B cell (primary cell): ENCODE measurements around the gene LUC7L. TPM values are rescaled to one million over a fixed set of nuclear protein-coding genes. Genes with fewer than 3 reads are reported as not detected.

Experiments
- ATAC-seq: fragments of 200-7000 bp; cut with Tn5 transposase; one replicate; pipeline ENCODE4 v1.10.0; 2021; ENCODE audit warnings: low read depth, mild to moderate bottlenecking, moderate number of reproducible peaks, moderate library complexity
- CTCF ChIA-PET: fragments of 350-600 bp; sonication (Branson Sonifier 250); formaldehyde crosslinking; loops from one replicate; lab custom pipeline; 2021; ENCODE audit warnings: antibody characterized with exemption, inconsistent platforms; lab: Charles Lee
- POLR2A ChIA-PET: fragments of 350-600 bp; sonication (Branson Sonifier 250); formaldehyde crosslinking; loops from one replicate; lab custom pipeline; 2021; ENCODE audit warnings: antibody characterized with exemption; lab: Charles Lee
- DNase-seq: peaks from one replicate; pipeline ENCODE4 v3.0.0; 2013
- H2AFZ ChIP-seq: 2 replicates; pipeline ENCODE4 v1.6.1; 2012; ENCODE audit warnings: mild to moderate bottlenecking, low read depth, low read length; ENCODE audit not compliant: insufficient read depth, poor library complexity, severe bottlenecking
- H3K27ac ChIP-seq, 2 donors: 1 replicate in 1 of 2; 2 replicates in 1 of 2; pipeline ENCODE4 v1.5.1; 2012 to 2013; ENCODE audit warnings: low read length in 2 of 2, mild to moderate bottlenecking in 2 of 2, moderate library complexity in 1 of 2
- H3K27me3 ChIP-seq, 4 experiments: fragments of 200-600 bp in 1 of 4; sonication (generic) in 1 of 4; replicated peaks in 1 of 4; 1 replicate in 2 of 4; 2 replicates in 2 of 4; pipeline versions ENCODE4 v1.6.1 to v1.7.0; 2013 to 2016; ENCODE audit warnings: low read length in 3 of 4, mild to moderate bottlenecking in 2 of 4, mixed read lengths in 1 of 4, moderate library complexity in 1 of 4; ENCODE audit not compliant: insufficient read depth in 4 of 4, control insufficient read depth in 3 of 4; ENCODE audit errors: control extremely low read depth in 1 of 4
- H3K36me3 ChIP-seq, 2 experiments: replicated peaks in 1 of 2; 1 replicate in 1 of 2; 2 replicates in 1 of 2; pipeline versions ENCODE4 v1.6.1 to v1.7.1; 2013; ENCODE audit warnings: low read length in 1 of 2; ENCODE audit not compliant: insufficient read depth in 2 of 2, control insufficient read depth in 1 of 2; ENCODE audit errors: control extremely low read depth in 1 of 2, extremely low read depth in 1 of 2
- H3K4me1 ChIP-seq, 2 donors: fragments of 200-600 bp in 1 of 2; sonication (generic) in 1 of 2; 1 replicate in 1 of 2; 2 replicates in 1 of 2; pipeline versions ENCODE4 v1.5.1 to v1.6.1; 2013 to 2017; ENCODE audit warnings: low read length in 2 of 2; ENCODE audit not compliant: control insufficient read depth in 2 of 2, insufficient read depth in 2 of 2
- H3K4me2 ChIP-seq: replicated peaks from 2 replicates; pipeline ENCODE3; 2012; ENCODE audit warnings: mild to moderate bottlenecking, low read depth, low read length; ENCODE audit not compliant: poor library complexity, severe bottlenecking
- H3K4me3 ChIP-seq, 5 experiments: fragments of 200-600 bp in 1 of 5; sonication (generic) in 1 of 5; 1 replicate in 3 of 5; 2 replicates in 2 of 5; pipeline versions ENCODE4 v1.5.1 to v1.7.0; 2011 to 2016; ENCODE audit warnings: low read length in 4 of 5, mild to moderate bottlenecking in 4 of 5, low read depth in 2 of 5, control low read depth in 1 of 5, moderate library complexity in 1 of 5; ENCODE audit not compliant: insufficient read depth in 1 of 5; ENCODE audit errors: control extremely low read depth in 1 of 5, extremely low read depth in 1 of 5
- H3K79me2 ChIP-seq: fragments of 200-600 bp; sonication (generic); one replicate; pipeline ENCODE4 v1.6.0; 2016; ENCODE audit warnings: low read length; ENCODE audit not compliant: control insufficient read depth, insufficient read depth
- H3K9ac ChIP-seq: fragments of 200-600 bp; sonication (generic); 2 replicates; pipeline ENCODE4 v1.6.1; 2017; ENCODE audit warnings: mild to moderate bottlenecking, low read length, moderate library complexity
- H3K9me3 ChIP-seq, 3 donors: one replicate each; pipeline versions ENCODE4 v1.6.1 to v1.7.1; 2013; ENCODE audit warnings: low read length in 2 of 3; ENCODE audit not compliant: control insufficient read depth in 2 of 3, insufficient read depth in 1 of 3; ENCODE audit errors: control extremely low read depth in 1 of 3
- H4K20me1 ChIP-seq: 2 replicates; pipeline ENCODE4 v1.6.0; 2012; ENCODE audit warnings: mild to moderate bottlenecking, low read length; ENCODE audit not compliant: insufficient read depth, control insufficient read depth, poor library complexity, severe bottlenecking
- H3K27ac Mint-ChIP-seq: one replicate; pipeline ENCODE4 v1.8.0; 2021; ENCODE audit warnings: mixed read lengths
- H3K27me3 Mint-ChIP-seq: one replicate; pipeline ENCODE4 v1.8.0; 2021; ENCODE audit warnings: mixed read lengths
- H3K4me1 Mint-ChIP-seq: one replicate; pipeline ENCODE4 v1.8.0; 2021; ENCODE audit warnings: mixed read lengths
- H3K4me3 Mint-ChIP-seq: one replicate; pipeline ENCODE4 v1.8.0; 2021; ENCODE audit warnings: mixed read lengths
- H3K9me3 Mint-ChIP-seq: one replicate; pipeline ENCODE4 v1.8.0; 2022; ENCODE audit warnings: mixed read lengths; ENCODE audit not compliant: insufficient read depth
- EZH2 ChIP-seq: IDR thresholded peaks from 2 replicates; pipeline ENCODE4 v1.6.1; 2012; ENCODE audit warnings: borderline replicate concordance, low read depth, mild to moderate bottlenecking, moderate library complexity, low read length; ENCODE audit not compliant: insufficient read depth, poor library complexity, severe bottlenecking
- WGBS: methylation state at CpG from one replicate; pipeline ENCODE4 v1.1.5; 2013; ENCODE audit warnings: missing lambda C conversion rate; ENCODE audit not compliant: insufficient coverage; 5-methylcytosine and 5-hydroxymethylcytosine counted together
- intact Hi-C: fragments of 100-400 bp; cut with micrococcal nuclease; formaldehyde crosslinking; loops from one replicate; pipeline ENCODE4 v1.10.0; 2022
- polyA minus RNA-seq: library from RNA; depleted of rRNA, polyadenylated mRNA; stranded (reverse); fragments of >200 nt; gene quantifications from 2 replicates; pipeline ENCODE4 v1.2.3, GENCODE V29; 2012
- polyA plus RNA-seq: library from polyadenylated mRNA; depleted of rRNA; stranded (reverse); fragments of >200 nt; gene quantifications from 2 replicates; pipeline ENCODE4 v1.2.3, GENCODE V29; 2012
- total RNA-seq, 2 donors: library from RNA; stranded (reverse); fragments of 120-200 nt in 1 of 2; gene quantifications; 1 replicate in 1 of 2; 2 replicates in 1 of 2; pipeline versions ENCODE4 v1.2.3 to v1.2.4, GENCODE V29; 2013 to 2022
- TF ChIP-seq, protein P1 (sequence below): fragments of 200-600 bp; IDR thresholded peaks from one replicate; pipeline ENCODE4 v1.8.0; 2022; ENCODE audit warnings: antibody characterized with exemption, mild to moderate bottlenecking

Gene LUC7L, protein sequence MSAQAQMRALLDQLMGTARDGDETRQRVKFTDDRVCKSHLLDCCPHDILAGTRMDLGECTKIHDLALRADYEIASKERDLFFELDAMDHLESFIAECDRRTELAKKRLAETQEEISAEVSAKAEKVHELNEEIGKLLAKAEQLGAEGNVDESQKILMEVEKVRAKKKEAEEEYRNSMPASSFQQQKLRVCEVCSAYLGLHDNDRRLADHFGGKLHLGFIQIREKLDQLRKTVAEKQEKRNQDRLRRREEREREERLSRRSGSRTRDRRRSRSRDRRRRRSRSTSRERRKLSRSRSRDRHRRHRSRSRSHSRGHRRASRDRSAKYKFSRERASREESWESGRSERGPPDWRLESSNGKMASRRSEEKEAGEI
- total RNA-seq (181 and 191 TPM in 2 replicates), polyA plus RNA-seq (148 and 242 TPM in 2 replicates), polyA minus RNA-seq (54.4 and 94.5 TPM in 2 replicates)
- 97.7 TPM for total RNA-seq (2013)

- peak within 1 kb of the TSS; percentile 87 for H2AFZ ChIP-seq
- peaks cover 48% of the 10 kb centered on the region for H3K79me2 ChIP-seq
- H3K4me2 ChIP-seq = peak within 1 kb of the TSS; percentile 95
- WGBS = under 1% methylated on average over 75 of the region's 88 CpGs
- ChIA-PET CTCF (interaction anchor here (1.0 to 1.7 kb wide), 3 partner anchors 10 to 163 kb away, joined by 3 to 4 read pairs (median 3); no protein-coding TSS in a partner anchor), POLR2A (interaction anchor here (0.6 kb wide), 2 partner anchors 98 to 108 kb away, joined by 4 to 6 read pairs; no protein-coding TSS in a partner anchor)
- H3K4me1 Mint-ChIP-seq = peaks cover 28% of the 10 kb centered on the region
- H3K36me3 ChIP-seq = peaks cover 10 to 32% of the 10 kb centered on the region in 2 experiments
- ATAC-seq (peak; percentile 91), DNase-seq (peak; percentile 94)
- peak within 1 kb of the TSS; percentile 87 to 95 for H3K27ac ChIP-seq
- H3K27ac Mint-ChIP-seq = peak within 1 kb of the TSS; percentile 94
- no peaks in the 10 kb centered on the region for H3K27me3 Mint-ChIP-seq
- H3K27me3 ChIP-seq = no peaks in the 10 kb centered on the region
- no peaks in the 10 kb centered on the region for H3K9me3 ChIP-seq
- H3K4me3 Mint-ChIP-seq = peak within 1 kb of the TSS; percentile 94
- TF ChIP-seq, protein P1, sequence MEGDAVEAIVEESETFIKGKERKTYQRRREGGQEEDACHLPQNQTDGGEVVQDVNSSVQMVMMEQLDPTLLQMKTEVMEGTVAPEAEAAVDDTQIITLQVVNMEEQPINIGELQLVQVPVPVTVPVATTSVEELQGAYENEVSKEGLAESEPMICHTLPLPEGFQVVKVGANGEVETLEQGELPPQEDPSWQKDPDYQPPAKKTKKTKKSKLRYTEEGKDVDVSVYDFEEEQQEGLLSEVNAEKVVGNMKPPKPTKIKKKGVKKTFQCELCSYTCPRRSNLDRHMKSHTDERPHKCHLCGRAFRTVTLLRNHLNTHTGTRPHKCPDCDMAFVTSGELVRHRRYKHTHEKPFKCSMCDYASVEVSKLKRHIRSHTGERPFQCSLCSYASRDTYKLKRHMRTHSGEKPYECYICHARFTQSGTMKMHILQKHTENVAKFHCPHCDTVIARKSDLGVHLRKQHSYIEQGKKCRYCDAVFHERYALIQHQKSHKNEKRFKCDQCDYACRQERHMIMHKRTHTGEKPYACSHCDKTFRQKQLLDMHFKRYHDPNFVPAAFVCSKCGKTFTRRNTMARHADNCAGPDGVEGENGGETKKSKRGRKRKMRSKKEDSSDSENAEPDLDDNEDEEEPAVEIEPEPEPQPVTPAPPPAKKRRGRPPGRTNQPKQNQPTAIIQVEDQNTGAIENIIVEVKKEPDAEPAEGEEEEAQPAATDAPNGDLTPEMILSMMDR = no peak
- no peak for TF ChIP-seq EZH2
- H3K9me3 Mint-ChIP-seq = no peaks in the 10 kb centered on the region
- intact Hi-C loops = loop anchor here (1.0 kb wide), 2 partner anchors 124 to 141 kb away; partner anchors contain the start of gene MRPL28
- H3K4me1 ChIP-seq = peaks cover 12 to 33% of the 10 kb centered on the region in 2 donors
- H3K4me3 ChIP-seq = peak within 1 kb of the TSS; percentile 74 to 81 (median 79)
- H3K9ac ChIP-seq = peak within 1 kb of the TSS; percentile 88
- H4K20me1 ChIP-seq = peaks cover 45% of the 10 kb centered on the region
Measured at GRCh38 chr16:228852-229730, at the start of gene LUC7L. Gene LUC7L (minus strand): TSS chr16:229449. CDS start chr16:229339, 110 bp downstream.
